HG03575 (cell line): Measurements from ENCODE around the gene DMRTC2.

ENCODE experiments used
- ATAC-seq: cut with Tn5 transposase; IDR thresholded peaks from one replicate; pipeline ENCODE4 v1.9.1; 2021; ENCODE audit not compliant: unreplicated experiment, insufficient number of reproducible peaks, low FRiP score; ENCODE audit errors: extremely low read depth

Gene DMRTC2

GRCh38 chr19:41883821-41884733 is 39.2 kb downstream of the DMRTC2 start:
- no peak for ATAC-seq

GRCh38 chr19:41886761-41887710 is 42.2 kb downstream of the DMRTC2 start:
- no peak for ATAC-seq

- ATAC-seq, result no peak
Measured at GRCh38 chr19:41887711-41888382, 43.0 kb downstream of the DMRTC2 start.

- ATAC-seq, result no peak
Measured at GRCh38 chr19:41888926-41889325, 44.1 kb downstream of the DMRTC2 start.

- no peak for ATAC-seq
Measured at GRCh38 chr19:41889896-41890295, 45.1 kb downstream of the DMRTC2 start.

- no peak for ATAC-seq
Measured at GRCh38 chr19:41890936-41891335, 46.1 kb downstream of the DMRTC2 start.

GRCh38 chr19:41892173-41892902 is 47.5 kb downstream of the DMRTC2 start:
- ATAC-seq, result no peak

GRCh38 chr19:41893899-41894298 is 49.1 kb downstream of the DMRTC2 start:
- no peak for ATAC-seq

GRCh38 chr19:41894350-41894749 is 49.5 kb downstream of the DMRTC2 start:
- ATAC-seq, result no peak

- ATAC-seq, result no peak
Measured at GRCh38 chr19:41895745-41896580, 51.1 kb downstream of the DMRTC2 start.

- no peak for ATAC-seq
Measured at GRCh38 chr19:41896581-41896942, 51.7 kb downstream of the DMRTC2 start.

GRCh38 chr19:41897181-41897580 is 52.3 kb downstream of the DMRTC2 start:
- no peak for ATAC-seq

GRCh38 chr19:41897820-41898219 is 53.0 kb downstream of the DMRTC2 start:
- ATAC-seq, result no peak

- ATAC-seq, result no peak
Measured at GRCh38 chr19:41898235-41898634, 53.4 kb downstream of the DMRTC2 start.
